ENCODE results near the gene ERMN.
"Not testable (repeated sequence)": the region's sequence is repeated elsewhere in the genome, so short reads cannot be mapped to it uniquely, and the experiment has no call there.

ERMN gene, protein sequence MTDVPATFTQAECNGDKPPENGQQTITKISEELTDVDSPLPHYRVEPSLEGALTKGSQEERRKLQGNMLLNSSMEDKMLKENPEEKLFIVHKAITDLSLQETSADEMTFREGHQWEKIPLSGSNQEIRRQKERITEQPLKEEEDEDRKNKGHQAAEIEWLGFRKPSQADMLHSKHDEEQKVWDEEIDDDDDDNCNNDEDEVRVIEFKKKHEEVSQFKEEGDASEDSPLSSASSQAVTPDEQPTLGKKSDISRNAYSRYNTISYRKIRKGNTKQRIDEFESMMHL

DNA sequence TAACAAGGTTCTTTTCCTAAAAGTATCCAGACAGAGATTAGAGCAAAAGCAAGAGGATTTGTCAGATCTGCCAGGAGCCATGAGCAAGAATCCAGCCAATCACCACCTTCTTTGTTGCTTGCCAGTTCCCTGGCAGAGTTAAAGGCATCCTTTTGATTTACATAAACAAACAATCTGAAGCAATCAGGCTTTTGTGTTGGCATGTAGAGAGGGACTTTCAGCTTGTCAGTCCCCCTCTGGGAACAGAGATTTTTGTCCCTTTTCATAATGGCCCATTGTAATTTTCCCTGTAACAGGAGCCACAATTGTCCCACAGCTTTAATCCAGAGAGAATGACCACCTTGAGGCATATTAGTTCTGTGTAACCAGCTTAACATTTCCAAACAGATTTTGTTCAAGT is at the start of gene ERMN:
Gene ERMN (minus strand): TSS at position 39 of the 400 bp plus-strand sequence. CDS start 182 bp downstream, outside the sequence.
- DNase-seq: peak; percentile 46

DNA sequence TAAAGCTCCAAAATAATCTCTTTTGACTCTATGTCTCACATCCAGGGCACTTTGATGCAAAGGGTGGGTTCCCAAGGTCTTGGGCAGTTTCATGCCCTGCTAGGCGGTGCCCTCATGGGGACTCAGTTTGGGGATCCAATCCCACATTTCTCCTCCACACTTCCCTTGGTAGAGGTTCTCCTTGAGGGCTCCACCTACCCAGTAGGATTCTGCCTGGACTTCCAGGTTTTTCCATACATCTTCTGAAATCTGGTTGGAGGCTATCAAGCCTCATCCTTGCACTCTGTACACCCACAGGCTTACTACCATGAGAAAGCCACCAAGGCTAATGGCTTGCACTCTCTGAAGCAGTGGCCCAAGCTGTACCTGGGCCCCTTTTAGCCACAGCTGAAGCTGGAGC is 49.8 kb upstream of the ERMN start:
- DNase-seq: no peak

DNA sequence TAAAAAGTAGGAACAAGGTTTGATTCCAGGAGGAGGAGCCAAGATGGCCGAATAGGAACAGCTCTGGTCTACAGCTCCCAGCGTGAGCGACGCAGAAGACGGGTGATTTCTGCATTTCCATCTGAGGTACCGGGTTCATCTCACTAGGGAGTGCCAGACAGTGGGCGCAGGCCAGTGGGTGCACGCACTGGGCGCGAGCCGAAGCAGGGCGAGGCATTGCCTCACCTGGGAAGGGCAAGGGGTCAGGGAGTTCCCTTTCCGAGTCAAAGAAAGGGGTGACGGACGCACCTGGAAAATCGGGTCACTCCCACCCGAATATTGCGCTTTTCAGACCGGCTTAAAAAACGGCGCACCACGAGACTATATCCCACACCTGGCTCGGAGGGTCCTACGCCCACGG is 42.9 kb upstream of the ERMN start:
- not testable (repeated sequence) for DNase-seq

DNA sequence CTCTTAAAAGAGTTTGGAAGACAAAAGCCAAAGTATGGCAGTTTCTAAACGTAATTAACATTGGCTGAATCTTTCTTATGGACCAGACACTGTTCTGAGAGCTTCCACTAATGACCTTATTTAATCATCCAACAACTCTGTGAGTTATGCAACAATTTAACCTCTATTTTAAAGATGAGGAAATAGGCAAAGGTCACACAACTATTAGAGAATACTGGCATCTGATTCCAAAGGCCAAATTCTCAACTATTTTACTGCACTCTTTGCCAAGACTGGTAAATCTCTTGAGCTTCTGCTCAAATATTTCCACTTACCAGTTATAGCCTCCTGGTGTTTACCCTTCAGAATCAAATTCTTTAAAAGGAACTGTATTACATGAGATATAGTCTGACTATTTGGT is 42.1 kb upstream of the ERMN start:
- no peak for DNase-seq

DNA sequence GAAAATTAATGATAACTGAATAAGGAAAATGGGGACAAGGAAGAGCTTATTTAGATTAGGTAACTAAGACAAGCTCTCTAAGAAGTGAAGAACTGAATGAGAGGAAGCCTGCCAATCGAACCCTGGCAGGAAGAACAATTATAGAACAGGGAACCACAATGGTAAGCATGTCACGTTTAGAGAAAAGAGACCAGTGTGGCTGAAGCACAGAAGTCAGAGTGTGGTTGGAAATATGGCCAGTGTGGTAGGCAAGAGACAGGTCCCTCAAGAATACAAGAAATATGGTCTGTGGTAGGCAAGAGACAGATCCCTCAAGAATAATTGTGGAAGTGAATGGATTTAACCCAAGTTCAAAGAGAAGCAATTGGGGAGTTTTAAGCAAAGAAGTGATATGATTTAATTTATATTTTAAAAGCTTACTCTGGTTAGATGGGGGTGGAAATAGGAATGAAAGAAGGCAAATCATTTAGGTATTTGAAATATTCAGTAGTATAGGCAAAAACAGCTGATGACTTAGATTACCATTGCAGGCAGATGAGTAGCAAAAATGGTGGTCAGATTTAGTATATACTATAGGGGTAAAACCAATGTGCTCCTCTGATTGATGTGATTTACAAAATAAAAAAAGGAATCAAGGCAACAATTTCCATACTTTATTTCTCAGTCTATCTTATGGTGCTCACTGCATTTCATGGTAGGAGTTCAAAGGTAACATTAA is 38.8 kb upstream of the ERMN start:
- no peak for DNase-seq

DNA sequence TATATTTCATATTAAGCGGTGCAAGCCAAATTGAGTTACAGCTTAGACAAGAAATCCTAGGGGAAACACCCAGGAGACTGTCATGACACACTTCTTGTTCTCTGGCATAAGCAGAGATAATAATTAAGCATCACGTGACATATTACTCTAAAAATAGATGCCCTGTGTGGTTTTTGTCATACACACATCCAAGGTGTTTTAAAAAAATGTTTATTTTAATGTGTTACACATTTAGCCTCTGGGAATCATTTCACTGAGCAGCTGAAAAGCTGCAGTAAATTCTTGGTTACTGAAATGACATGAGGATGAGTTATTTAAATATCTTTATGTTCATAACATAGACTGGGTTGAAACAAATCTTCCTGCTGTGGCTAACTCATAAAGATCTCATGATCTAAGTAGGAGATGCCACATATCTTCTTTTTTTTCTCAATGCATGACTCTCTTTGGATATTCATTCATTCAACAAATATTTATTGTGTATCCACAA is 38.0 kb upstream of the ERMN start:
- no peak for DNase-seq

DNA sequence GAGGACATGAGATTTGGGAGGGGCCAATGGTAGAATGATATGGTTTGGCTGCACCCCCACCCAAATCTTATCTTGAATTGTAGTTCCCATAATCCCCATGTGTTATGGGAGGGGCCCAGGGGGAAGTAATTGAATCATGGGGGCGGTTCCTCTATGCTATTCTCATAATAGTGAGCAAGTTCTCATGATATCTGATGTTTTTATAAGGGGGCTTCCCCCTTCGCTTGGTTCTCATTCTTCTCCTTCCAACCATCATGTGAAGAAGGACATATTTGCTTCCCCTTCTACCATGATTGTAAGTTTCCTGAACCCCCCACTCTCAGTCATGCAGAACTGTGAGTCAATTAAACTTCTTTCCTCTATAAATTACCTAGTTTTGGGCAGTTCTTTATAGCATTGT is 37.0 kb upstream of the ERMN start:
- no peak for DNase-seq

DNA sequence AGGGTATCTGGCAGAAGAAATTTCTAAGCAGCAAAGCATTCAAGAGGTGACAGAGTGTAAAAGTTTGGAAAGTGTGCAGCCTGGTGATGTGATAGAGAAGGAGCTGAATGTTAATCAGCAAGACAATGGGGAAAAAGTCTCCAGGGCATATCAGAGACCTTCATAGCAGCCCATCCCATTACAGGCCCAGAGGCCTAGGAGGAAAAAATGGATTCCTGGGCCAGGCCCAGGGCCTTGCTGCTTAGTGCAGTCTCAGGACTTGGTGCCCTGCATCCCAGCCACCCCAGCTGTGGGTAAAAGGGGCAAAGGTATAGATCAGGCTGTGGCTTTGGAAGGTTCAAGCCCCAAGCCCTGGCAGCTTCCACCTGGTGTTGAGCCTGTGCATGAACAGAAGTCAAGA is 35.9 kb upstream of the ERMN start:
- no peak for DNase-seq

DNA sequence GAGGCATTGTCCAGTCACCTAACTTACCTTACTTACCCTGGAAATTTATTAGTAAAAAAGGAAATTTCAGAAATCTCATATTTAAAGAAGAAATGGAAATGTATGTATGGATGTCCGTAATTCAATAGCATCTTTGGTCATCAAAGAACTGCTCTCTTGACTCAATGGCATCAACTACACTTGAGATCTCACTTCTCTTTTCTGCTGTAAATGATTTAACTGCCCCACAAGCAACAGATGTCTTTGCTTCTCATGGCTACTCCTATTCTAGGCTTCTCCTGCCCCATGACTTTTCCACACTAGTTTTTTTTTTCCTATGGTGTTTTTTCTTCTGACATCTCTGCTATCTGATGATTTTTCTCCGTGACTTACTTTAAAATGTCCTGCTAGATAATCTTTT is 34.0 kb upstream of the ERMN start:
- no peak for DNase-seq

DNA sequence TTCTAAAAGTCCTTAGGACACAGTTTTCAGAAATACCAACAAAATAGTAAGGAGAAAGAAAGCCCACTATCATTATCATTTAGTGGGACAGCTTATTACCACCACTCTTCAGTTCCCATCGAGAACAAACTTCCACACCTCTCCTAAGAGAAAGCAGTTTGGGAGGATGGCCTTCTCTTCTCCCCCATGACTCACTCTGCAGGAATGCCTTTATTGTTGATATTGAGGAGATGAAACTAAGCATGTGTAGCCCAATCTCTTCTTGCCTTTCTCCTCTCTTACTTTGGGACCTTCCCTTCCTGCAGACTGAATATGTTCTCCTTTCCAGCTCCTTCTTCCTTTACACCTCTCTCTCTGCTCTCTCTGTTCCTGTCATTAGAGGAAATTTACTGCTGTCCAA is 30.0 kb upstream of the ERMN start:
- no peak for DNase-seq

DNA sequence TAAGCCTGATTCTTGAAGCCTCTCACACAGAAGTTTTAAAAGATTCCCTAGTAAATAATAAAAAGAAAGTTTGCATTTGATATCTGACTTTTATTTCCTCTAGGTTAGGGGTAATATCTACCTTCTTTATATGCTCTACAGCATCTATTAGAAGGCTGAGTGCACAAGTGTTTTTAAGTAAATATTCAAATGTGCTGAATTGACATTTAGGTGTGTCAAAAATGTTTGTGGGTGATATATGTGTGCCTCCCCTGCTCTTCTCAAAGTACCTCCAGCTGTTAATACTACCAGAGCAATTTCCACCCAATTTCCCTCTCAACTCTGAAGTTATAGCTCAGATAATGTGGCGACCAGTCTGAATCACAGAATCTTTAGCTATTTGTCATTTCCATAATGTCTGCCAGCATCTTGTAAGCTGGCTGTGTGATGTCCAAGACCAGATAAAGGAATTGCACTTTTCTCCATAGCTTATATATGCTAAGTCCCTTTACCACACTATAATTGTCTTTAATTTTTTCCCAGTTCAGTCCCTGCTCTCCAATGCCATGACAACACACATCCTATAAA is 24.4 kb upstream of the ERMN start:
- DNase-seq: no peak

DNA sequence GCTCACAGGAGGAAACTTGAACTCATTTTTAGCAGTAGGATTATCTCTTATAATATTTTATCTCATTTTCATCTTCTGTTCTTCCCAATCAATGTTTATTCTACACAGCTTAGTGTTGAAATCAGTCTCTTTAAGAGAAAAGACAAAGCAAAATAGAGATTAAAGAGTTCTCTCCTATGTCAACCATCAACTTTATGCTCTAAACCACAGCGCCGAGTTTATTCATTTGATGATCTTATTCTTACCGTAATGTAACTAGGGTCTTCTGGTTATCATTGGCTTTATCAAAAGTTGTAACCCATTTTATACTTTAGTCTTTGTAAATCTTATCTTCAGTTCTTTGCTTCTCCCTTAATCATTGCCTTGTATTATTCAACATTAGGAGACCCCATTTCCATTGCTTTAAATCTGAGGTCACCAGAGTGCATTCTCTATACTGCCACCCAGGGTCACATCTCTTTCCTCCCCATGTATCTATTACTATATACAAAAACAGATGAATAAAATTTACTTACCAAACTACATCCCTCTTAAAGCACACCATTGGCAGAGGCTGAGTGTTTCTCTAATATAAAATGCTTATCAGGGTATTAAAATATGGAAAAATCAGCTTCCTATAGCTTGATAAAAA is 22.8 kb upstream of the ERMN start:
- DNase-seq: no peak

DNA sequence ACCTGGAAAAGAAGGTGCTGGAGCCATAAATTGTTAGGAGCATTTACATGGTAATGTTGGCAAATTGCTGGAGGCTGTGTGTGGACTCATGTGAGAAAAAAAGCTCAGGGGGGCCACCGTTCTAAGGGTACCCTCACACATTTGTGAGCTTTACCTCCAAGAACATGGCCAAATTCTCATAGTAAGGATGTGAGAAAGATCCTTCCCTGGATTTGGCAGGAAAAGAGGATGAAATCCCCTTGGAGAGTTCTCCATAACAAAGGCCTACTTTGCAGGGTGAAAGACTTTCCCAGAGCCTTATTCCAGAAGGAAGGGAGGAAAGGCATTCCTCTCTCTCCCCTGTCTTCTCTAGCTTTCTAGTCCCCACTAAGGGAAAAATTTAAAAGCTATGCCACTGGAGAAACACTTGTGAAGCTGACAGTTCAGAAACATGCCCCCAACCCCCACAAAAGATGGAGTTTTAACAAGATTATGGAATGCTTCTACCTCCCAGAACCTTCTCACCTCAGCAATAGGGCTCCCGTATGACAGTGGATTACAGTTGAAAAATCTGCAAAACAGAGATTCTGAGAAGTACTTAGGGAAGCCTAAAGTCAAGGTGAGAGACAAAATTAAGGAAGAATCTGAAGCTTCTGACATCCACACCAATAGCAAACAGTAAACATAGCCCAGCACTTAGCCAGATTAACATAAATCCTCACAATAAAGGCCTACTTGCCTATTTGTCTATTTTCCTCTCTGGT is 20.2 kb upstream of the ERMN start:
- DNase-seq: no peak

DNA sequence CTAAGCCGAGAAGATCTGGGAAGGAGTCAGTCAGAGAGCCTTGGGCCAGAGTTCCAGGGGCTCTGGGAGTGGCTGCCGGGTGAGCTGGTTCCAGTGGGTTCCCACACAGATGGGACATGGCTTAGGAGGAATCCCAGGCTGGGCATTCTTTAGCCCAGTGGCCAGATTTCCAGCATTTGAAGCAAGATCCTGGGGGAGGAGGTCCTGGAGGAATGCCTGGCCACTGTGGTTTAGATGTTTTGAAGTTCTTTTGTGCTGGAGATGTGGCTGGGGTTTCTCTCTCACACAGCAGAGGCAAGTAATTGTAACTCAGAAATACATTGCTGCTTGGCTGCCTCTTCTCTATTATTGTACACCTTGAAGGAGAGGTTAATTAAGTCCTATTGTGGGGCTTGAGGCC is 15.8 kb upstream of the ERMN start:
- not testable (repeated sequence) for DNase-seq

DNA sequence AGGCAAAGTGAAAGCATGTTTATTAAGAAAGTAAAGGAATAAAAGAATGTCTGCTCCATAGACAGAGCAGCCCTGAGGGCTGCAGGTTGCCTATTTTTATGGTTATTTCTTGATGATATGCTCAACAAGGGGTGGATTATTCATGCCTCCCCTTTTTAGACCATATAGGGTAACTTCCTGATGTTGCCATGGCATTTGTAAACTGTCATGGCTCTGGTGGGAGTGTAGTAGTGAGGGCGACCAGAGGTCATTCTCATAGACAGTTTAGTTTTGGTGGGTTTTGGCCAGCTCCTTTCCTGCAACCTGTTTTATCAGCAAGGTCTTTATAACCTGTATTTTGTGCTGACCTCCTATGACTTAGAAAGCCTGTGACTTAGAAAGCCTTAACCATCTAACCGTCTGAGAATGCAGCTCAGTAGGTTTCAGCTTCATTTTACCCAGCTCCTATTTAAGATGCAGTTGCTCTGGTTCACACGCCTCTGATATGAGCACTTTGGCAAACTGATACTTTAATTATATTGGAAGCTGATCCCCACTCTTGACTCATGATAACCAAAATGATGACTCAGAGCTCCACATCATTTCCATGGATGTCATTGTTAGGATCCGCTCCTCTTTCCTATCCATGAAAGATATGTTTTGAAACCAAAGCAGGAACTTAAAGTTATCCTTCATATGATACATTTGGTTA is 14.5 kb upstream of the ERMN start:
- DNase-seq: no peak

DNA sequence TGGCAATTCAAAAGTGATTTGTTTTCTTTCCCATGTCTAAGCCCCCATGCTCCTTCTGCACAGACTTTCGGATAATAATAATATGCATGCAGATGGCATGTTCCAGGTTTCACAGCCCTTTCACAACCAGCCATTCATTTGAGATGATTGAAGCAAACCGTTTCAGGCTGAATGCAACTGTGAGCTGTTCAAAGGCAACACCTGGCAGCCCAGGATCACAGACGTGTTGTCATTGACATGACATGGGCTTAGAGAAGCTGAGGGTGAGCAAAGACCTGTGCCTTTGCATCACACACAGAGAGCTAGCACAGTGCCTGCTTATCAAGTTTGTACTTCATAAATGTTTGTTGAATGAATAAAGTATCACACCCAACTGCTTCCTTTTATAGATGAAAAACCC is 12.4 kb upstream of the ERMN start:
- no peak for DNase-seq

DNA sequence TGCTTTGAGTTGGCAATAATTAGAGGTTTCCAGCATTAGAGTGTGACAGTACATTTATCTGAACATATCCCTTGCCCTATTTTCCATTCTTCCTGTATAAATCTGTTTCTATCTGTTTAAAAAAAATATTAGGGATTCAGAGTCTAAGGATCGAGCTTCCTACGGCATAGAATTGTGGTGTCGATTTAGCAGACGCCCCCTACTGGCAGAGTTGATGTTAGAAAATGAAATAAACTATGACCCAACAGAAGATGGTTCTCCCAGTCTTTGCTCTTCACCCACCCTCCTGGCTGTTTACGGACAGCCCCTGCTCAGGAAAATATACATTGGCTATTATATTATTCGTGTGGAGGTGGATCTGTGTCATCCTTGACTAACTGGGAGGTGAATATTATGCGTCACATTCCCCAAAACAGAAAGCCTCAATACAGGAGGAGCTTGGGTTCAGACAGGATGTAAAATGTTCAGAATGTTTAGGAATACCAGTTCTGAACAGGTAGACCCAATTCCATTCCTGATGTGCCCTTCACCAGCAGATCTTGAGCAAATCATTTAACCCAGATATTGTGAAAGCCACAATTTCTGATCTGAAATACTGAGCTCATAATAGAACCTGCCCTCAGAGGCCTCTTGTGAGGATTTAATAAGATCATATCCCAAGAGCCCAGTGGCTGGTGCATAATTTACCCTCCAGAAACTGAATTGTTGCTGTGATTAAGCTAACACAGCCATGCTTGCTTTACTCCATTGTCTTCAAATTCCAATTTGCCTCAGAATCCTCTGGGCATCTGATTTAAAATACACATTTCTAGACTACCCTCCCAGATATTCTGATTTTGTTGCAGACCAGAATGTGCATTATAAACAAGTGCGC is 10.8 kb upstream of the ERMN start:
- DNase-seq: peak; percentile 61

DNA sequence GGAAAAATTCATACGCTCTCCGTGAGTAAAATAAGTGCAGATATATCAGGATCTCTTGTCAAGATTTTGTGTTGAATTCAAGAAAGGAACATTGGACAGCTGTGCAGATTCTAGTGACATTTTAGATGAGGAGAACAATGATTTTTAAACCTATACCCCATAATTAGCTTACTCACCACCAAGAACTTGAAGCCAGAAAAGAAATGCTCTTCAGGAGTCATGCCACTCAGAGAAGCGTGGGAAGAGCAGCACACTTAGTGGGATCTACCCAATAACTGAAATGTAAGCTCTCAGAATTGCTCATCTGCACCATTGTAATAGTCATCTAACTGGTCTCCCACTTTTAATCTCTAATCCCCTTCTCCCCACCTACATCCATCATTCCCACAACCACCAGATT is 9.2 kb upstream of the ERMN start:
- peak; percentile 39 for DNase-seq

DNA sequence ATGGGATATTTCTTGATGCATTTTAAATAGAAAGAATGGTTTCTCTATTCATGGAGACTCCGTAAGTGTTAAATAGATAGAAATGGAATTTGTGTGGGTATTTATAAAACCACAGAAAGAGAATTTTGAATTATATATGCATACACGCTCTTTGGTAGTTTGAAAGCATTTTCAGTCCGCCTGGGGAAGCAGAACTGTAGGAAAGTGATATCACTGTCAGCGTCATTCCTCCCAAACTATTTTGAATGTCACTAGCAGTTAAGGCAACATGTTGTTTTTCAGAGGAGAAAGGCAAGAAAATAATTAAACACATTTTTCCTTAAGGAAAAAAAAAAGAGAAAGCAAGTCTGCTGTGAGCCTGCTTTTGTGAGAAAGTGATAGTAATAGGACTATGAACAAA is 8.7 kb upstream of the ERMN start:
- no peak for DNase-seq

DNA sequence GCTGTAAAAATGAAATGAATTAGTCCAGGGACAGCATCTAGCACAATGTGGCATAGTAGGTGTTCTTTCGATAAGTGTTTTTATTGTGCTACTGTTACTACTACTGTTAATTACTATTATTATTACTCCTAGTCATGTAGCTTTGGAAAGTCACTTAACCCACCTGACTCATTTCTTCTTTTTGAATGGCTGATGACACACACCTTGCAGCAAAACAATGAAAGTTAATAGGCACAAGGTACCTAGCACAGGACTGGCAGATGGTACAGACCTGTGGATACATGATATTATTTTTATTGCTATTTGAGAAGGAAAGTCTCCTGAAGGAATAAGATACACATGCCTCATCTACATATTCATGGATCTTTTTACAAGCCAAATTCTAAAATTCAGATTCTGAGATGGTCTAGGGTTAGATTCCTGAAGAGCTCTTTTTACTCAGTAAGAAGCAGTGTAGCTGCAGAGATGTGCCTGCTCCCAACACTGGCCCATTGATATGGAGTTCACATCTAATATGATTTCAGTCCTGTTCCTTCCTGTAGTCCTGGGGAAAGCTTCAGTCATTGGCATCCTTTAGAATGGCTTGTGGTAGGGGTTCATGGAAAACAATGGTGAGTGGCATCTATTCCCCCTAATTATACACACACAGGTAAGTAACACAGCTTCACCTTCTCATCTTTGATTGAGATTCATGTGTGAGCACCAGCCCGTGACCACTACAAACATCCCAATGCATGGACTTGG is 7.9 kb upstream of the ERMN start:
- DNase-seq: no peak

DNA sequence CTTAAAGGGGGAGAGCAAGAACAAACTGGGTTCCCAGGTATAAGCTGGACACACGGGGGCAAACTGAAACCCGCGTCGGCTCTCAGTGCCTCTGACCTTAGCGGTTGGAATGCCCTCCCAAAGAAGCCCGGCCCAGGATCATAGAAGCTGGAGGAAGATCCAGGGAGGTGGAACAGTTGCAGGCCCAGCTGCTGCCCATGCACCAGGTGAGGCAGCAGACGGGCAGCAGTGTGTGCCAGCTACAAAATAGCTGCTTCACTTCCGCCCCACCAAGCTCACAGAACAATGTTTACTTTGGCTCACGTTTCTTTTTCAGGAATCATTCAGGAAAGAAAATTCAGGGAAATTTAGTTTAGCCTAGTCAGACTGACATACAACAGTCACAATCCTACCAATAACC is 3.9 kb upstream of the ERMN start:
- DNase-seq: no peak
